ENCODE data around the gene TMEM145. TPM values are rescaled to one million over a fixed set of nuclear protein-coding genes. Genes with fewer than 3 reads are reported as not detected.

The TMEM145 gene
- total RNA-seq, 4 donors from 2014 or later: not detected

GRCh38 chr19:42368765-42369164 lies 55.7 kb downstream of the TMEM145 start:
- in situ Hi-C loops (cut with MboI; ENCODE audit: low pct_ligation_motif_present in 1 of 4, low pct_unique_long_range_greater_than_20kb in 1 of 4, low sequenced_read_pairs in 3 of 4): no loop called here
- DNase-seq: no peak
- H3K9me3 ChIP-seq: no peaks in the 10 kb centered on the region
- H3K36me3 ChIP-seq: no peaks in the 10 kb centered on the region
- no peaks in the 10 kb centered on the region for H3K27me3 ChIP-seq
- 92 to 100% methylated on average over 1 to 15 of the region's 15 CpGs for WGBS, 2 donors (ENCODE audit: low coverage in 1 of 2)
- intact Hi-C loops (cut with DNase I; ENCODE audit: low total_unique reads): no loop called here
- no peaks in the 10 kb centered on the region for H3K4me1 ChIP-seq
- no peak overlapping the region for H3K27ac ChIP-seq
- no peak overlapping the region for H3K4me3 ChIP-seq
- TF ChIP-seq EP300 (IDR thresholded peaks at IDR 0.05; ENCODE audit: low read depth) (no peak), POLR2A (IDR thresholded peaks at IDR 0.05) (no peak), POLR2AphosphoS5 (IDR thresholded peaks at IDR 0.05) (no peak), CTCF (IDR thresholded peaks at IDR 0.05) (no peak)

GRCh38 chr19:42369433-42370067 lies 56.4 kb downstream of the TMEM145 start:
- 92 to 100% methylated on average over 2 to 27 of the region's 27 CpGs for WGBS, 2 donors (ENCODE audit: low coverage in 1 of 2)
- no peaks in the 10 kb centered on the region for H3K4me1 ChIP-seq
- H3K36me3 ChIP-seq: no peaks in the 10 kb centered on the region
- H3K27ac ChIP-seq: no peak overlapping the region
- in situ Hi-C loops (cut with MboI; ENCODE audit: low pct_ligation_motif_present in 1 of 4, low pct_unique_long_range_greater_than_20kb in 1 of 4, low sequenced_read_pairs in 3 of 4) (no loop called here), intact Hi-C loops (cut with DNase I; ENCODE audit: low total_unique reads) (no loop called here)
- no peak for DNase-seq
- H3K27me3 ChIP-seq: no peaks in the 10 kb centered on the region
- TF ChIP-seq POLR2AphosphoS5 (IDR thresholded peaks at IDR 0.05): no peak
- no peak for TF ChIP-seq EP300 (IDR thresholded peaks at IDR 0.05; ENCODE audit: low read depth)
- TF ChIP-seq POLR2A (IDR thresholded peaks at IDR 0.05): no peak
- TF ChIP-seq CTCF (IDR thresholded peaks at IDR 0.05): no peak
- no peak overlapping the region for H3K4me3 ChIP-seq
- no peaks in the 10 kb centered on the region for H3K9me3 ChIP-seq

- intact Hi-C loops (cut with DNase I; ENCODE audit: low total_unique reads): no loop called here
Measured at GRCh38 chr19:42370068-42370520, 57.0 kb downstream of the TMEM145 start.

GRCh38 chr19:42370626-42371175 lies 57.6 kb downstream of the TMEM145 start:
- H3K9me3 ChIP-seq: no peaks in the 10 kb centered on the region
- WGBS, 2 donors (ENCODE audit: low coverage in 1 of 2): 84% methylated on average over 11 of the region's 12 CpGs; no CpG with 5 or more reads in 1 of the 2 donors
- H3K4me3 ChIP-seq: no peak overlapping the region
- no peaks in the 10 kb centered on the region for H3K36me3 ChIP-seq
- H3K27me3 ChIP-seq: no peaks in the 10 kb centered on the region
- DNase-seq: no peak
- in situ Hi-C loops (cut with MboI; ENCODE audit: low pct_ligation_motif_present in 1 of 4, low pct_unique_long_range_greater_than_20kb in 1 of 4, low sequenced_read_pairs in 3 of 4): no loop called here
- TF ChIP-seq POLR2AphosphoS5 (IDR thresholded peaks at IDR 0.05): no peak
- H3K4me1 ChIP-seq: no peaks in the 10 kb centered on the region
- no peak overlapping the region for H3K27ac ChIP-seq
- intact Hi-C loops (cut with DNase I; ENCODE audit: low total_unique reads): no loop called here

More at GRCh38 chr19:42370068-42370520, 57.0 kb downstream of the TMEM145 start:
- no peak for TF ChIP-seq POLR2AphosphoS5 (IDR thresholded peaks at IDR 0.05)
- TF ChIP-seq POLR2A (IDR thresholded peaks at IDR 0.05): no peak
- no peak for TF ChIP-seq EP300 (IDR thresholded peaks at IDR 0.05; ENCODE audit: low read depth)
- TF ChIP-seq CTCF (IDR thresholded peaks at IDR 0.05): no peak
- H3K4me3 ChIP-seq: no peak overlapping the region
- no peaks in the 10 kb centered on the region for H3K27me3 ChIP-seq
- no peak overlapping the region for H3K27ac ChIP-seq
- H3K4me1 ChIP-seq: no peaks in the 10 kb centered on the region
- H3K9me3 ChIP-seq: no peaks in the 10 kb centered on the region
- DNase-seq: no peak
- in situ Hi-C loops (cut with MboI; ENCODE audit: low pct_ligation_motif_present in 1 of 4, low pct_unique_long_range_greater_than_20kb in 1 of 4, low sequenced_read_pairs in 3 of 4): no loop called here
- H3K36me3 ChIP-seq: no peaks in the 10 kb centered on the region
- WGBS, 2 donors (ENCODE audit: low coverage in 1 of 2): 57 to 74% methylated on average over 8 to 9 of the region's 9 CpGs

Small RNA genes within 50 kb of the gene (small RNA-seq; reads per million reads assigned to genes)
- 0 reads per million in 4 donors for gene MIR8077

Other genes with a start within 250 kb of the TMEM145 start
- 10 to 100 TPM in 1 of 4 donors, 1 to 10 TPM in 3; 1.6 to 13.1 (median 3.6) TPM for gene GRIK5, start 243.1 kb upstream of the TMEM145 start, total RNA-seq
- gene ZNF574, start 237.1 kb upstream of the TMEM145 start, total RNA-seq: 10 to 100 TPM in 3 of 4 donors, 1 to 10 TPM in 1; 8.0 to 18.7 (median 16.5) TPM
- gene POU2F2, start 180.9 kb upstream of the TMEM145 start, total RNA-seq: 1 to 10 TPM in 3 of 4 donors, under 1 TPM in 1; 0.96 to 7.1 (median 3.4) TPM
- 10 to 100 TPM; 52.2 to 90.8 (median 63.0) TPM for gene DEDD2, start 95.6 kb upstream of the TMEM145 start, total RNA-seq
- 10 to 100 TPM in 1 of 4 donors, 1 to 10 TPM in 3; 6.4 to 19.5 (median 6.8) TPM for gene ZNF526, start 93.0 kb upstream of the TMEM145 start, total RNA-seq
- 10 to 100 TPM; 10.7 to 46.4 (median 31.0) TPM for gene GSK3A, start 70.7 kb upstream of the TMEM145 start, total RNA-seq
- 10 to 100 TPM; 20.9 to 67.3 (median 30.5) TPM for gene ERF, start 58.2 kb upstream of the TMEM145 start, total RNA-seq
- 10 to 100 TPM; 35.1 to 96.5 (median 43.6) TPM for gene CIC, start 44.1 kb upstream of the TMEM145 start, total RNA-seq
- gene PRR19, start 11.2 kb upstream of the TMEM145 start, total RNA-seq: under 1 TPM in 2 of 4 donors, not detected in 2; 0.41 to 0.79 TPM
- 10 to 100 TPM in 3 of 4 donors, not detected in 1; 16.7 to 35.2 (median 24.4) TPM for gene PAFAH1B3, start 10.7 kb upstream of the TMEM145 start, total RNA-seq
- gene MEGF8, start 12.3 kb downstream of the TMEM145 start, total RNA-seq: 10 to 100 TPM; 15.3 to 40.4 (median 22.8) TPM
- 1 to 10 TPM in 1 of 4 donors, not detected in 3; 2.7 TPM for gene CNFN, start 77.0 kb downstream of the TMEM145 start, total RNA-seq
- 10 to 100 TPM in 3 of 4 donors, 1 to 10 TPM in 1; 7.1 to 60.2 (median 25.9) TPM for gene LIPE, start 114.1 kb downstream of the TMEM145 start, total RNA-seq
- not detected for gene CXCL17, start 129.6 kb downstream of the TMEM145 start, total RNA-seq
- gene CEACAM1, start 215.2 kb downstream of the TMEM145 start, total RNA-seq: 100 to 1,000 TPM in 3 of 4 donors, 10 to 100 TPM in 1; 38.6 to 835 (median 564) TPM

All from transverse colon (tissue), 4 donors.